ENCODE data around the gene ARHGAP15.

DNA sequence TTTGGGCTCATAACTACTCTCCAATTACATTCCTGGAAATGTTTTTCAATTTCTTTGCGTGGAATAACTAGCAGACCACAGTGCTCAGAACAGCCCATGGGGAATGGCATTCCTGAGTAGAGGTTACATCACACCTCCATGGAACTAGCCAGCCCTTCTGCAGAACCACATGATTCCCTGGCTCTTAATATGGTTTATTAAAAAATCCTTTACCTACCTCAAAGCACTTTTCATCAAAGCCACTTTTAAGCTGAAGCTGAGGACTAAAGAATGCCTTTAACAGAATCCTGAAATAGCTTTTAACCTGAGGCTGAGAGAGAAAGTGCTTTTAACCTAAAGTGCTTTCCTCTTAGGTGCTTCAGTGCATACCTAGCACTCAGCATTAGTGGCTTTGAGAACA lies 376.3 kb downstream of the ARHGAP15 start:
- TF ChIP-seq POLR2A (IDR thresholded peaks at IDR 0.05) (no peak), EP300 (IDR thresholded peaks at IDR 0.05) (no peak)
- TF ChIP-seq, protein P1, sequence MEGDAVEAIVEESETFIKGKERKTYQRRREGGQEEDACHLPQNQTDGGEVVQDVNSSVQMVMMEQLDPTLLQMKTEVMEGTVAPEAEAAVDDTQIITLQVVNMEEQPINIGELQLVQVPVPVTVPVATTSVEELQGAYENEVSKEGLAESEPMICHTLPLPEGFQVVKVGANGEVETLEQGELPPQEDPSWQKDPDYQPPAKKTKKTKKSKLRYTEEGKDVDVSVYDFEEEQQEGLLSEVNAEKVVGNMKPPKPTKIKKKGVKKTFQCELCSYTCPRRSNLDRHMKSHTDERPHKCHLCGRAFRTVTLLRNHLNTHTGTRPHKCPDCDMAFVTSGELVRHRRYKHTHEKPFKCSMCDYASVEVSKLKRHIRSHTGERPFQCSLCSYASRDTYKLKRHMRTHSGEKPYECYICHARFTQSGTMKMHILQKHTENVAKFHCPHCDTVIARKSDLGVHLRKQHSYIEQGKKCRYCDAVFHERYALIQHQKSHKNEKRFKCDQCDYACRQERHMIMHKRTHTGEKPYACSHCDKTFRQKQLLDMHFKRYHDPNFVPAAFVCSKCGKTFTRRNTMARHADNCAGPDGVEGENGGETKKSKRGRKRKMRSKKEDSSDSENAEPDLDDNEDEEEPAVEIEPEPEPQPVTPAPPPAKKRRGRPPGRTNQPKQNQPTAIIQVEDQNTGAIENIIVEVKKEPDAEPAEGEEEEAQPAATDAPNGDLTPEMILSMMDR (IDR thresholded peaks at IDR 0.05) = no peak

Measured in gastroesophageal sphincter (tissue), 3 donors.